NCI-H146 treated with DMSO at 0.1 percent for 48 hours (cell line): Measurements from ENCODE around the gene PLEKHG5.
A peak's percentile ranks its signal among the peaks of the same experiment; 100 is the strongest.
"Not testable (repeated sequence)": the region's sequence is repeated elsewhere in the genome, so short reads cannot be mapped to it uniquely, and the experiment has no call there.

Experiments used
- DNase-seq: peaks from one replicate; lab custom pipeline; 2025; ENCODE audit not compliant: unreplicated experiment; lab: John Stamatoyannopoulos, UW

Gene PLEKHG5

DNA sequence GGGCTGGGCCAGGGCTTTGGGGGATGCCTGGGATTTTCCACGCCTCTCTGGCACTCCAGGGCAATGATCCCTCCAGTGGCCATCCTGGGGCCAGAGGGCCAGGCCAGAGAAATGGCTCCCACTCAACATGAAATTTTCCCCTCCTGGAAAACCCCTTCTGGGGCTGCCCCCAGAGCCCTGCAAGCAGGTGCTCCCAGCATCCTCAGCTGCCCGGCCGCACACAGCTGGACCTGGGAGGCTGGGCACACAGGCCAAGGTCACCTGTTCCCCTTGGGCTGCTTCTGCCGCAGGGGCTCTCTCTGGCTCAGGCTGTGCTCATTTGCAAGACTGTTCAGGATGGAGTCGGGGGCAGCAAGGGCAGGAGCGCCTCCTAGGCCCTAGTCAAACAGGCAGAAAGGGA, 63.0 kb downstream of the PLEKHG5 start:
- not testable (repeated sequence) for DNase-seq

DNA sequence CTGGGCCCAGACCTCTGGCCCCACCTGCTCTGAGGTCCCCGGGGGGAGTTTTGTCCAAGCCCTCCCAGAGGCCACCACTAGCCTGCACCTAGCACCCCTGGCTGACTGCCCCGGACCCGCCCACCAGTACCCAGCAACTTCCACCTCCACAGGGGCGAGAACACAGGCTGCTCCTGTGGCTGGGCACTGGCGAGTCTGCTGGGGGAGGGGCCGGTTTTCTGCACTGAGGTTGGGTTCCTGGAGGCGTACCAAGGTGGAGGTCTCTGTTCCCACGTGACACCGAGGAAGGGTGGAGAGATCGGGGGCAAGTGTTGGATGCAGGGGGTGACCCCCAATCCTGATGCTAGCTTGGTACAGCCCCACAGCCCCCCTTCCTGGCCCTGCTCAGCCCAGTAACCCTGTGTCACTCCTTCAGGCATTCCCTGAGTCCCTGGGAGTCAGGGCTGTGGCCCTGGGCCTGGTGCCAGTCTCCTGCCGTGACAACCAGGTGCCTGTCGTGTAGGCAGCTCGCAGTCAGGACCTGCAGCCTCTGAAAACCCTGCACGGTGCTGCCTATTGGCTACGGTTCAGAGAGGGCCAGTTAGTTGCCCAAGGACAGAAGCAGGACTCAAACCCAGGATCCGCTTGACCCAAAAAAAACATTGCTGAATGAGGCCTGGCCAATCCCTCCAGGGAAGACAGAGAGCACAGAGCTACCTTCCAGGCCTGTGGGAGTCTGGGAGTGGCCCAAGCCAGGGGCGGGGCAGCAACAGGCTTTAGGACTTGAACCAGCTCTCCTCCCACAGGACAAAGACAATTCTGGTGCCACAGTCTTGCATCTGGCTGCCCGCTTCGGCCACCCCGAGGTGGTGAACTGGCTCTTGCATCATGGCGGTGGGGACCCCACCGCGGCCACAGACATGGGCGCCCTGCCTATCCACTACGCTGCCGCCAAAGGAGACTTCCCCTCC, 63.8 kb downstream of the PLEKHG5 start:
- no peak for DNase-seq

GRCh38 chr1:6426972-6427350, 64.5 kb downstream of the PLEKHG5 start:
- no peak for DNase-seq

DNA sequence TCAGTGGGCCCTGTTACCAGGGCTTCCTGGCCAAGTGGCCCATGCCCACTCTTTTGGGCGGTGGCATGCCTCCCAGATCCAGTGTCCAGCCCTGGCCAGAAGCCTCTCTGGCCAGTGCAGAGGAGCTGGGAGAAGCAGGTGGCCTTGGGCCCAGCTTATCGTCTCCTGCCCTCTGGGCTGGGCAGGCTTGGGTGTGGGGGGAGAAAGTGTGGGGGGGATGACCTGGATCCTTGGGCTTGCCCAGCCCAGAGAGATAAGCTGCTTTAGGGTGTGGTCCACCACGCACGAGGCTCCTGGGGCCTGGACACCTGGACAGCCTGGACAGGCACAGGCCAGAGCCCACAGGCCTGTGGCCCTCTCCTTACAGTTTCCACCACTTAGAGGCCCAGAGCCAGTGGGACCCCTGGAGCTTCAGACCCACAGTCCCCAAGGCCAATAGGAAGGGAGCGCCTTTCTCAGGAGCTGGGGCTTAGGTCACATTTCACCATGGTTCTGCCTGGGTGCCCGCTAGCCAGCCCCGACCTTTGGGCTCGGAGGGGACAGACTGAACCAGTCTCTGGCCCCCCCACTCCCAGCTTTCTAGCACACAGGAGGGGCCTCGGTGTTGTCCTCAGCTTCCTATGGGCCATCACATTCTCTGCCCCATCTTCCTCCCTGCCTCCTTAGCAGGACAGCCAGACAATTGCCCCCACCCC, 65.0 kb downstream of the PLEKHG5 start:
- no peak for DNase-seq

DNA sequence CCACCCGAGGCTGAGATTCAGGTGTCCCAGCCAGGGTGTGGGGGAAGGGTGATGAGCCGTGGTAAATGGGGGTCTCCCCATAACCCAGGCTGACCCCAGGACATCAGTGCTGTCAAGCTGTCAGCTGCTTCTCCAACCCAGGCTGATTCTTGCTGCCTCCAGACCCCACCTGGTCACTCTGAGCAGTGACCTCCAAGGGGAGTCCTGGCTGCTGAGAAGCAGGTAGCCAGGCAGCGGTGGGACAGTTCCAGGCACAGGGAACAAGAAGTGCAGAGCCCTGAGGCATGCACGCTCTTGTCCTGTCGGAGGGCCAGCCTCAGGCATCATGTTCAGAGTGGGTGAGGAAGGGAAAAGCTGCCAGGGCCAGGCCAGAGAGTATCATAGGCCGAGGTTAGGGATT, 65.8 kb downstream of the PLEKHG5 start:
- no peak for DNase-seq

- no peak for DNase-seq
Measured at GRCh38 chr1:6424619-6425593, 66.6 kb downstream of the PLEKHG5 start, which contains the start of gene ESPN. Gene ESPN, plus strand, starts transcription at chr1:6424776. Its CDS starts 180 bp downstream, at chr1:6424956.

GRCh38 chr1:6424000-6424565, 67.4 kb downstream of the PLEKHG5 start:
- no peak for DNase-seq

- peak; percentile 47 for DNase-seq
Measured at GRCh38 chr1:6423321-6423999, 68.0 kb downstream of the PLEKHG5 start.

GRCh38 chr1:6421266-6421665, 70.2 kb downstream of the PLEKHG5 start:
- DNase-seq: no peak

- no peak for DNase-seq
Measured at GRCh38 chr1:6420454-6421042, 70.9 kb downstream of the PLEKHG5 start.

- DNase-seq: no peak
Measured at GRCh38 chr1:6419804-6420453, 71.5 kb downstream of the PLEKHG5 start, which contains the start of gene HES2. Gene HES2, minus strand, starts transcription at chr1:6419919. Its CDS starts 99 bp downstream, at chr1:6419820.

GRCh38 chr1:6419397-6419803, 72.1 kb downstream of the PLEKHG5 start:
- DNase-seq: no peak

DNA sequence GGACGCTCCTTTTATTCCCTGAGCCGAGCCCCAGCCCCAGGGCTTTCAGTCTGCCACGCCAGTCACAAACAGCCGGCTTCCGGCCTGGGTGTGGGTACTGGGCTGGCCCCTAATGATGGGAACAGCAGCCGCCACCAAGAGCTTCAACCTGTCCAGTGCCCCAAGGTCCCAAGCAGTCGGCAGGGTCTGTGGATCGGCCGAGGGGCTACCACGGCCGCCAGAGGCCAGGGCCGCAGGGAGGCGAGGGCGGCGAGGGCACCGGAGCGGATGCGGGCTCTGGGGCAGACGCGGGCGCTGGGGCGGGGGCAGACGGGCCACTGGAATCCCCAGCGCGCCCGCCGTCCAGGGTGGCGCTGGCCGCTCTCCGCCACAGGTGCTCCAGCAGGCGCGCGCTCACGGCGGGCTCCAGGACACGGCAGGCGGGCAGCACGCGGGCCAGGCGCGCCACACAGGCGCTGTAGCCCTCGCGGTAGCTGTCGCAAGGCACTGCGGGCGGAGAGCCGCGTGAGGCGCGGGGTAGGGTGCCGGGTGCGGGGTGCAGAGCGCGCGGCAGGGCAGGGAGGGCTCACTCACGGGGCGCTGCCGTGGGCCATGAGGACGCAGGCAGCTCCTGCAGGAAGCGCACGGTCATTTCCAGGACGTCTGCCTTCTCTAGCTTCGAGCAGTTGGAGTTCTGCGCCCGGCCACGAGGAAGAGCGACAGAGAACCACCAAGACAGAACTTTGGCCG, 72.6 kb downstream of the PLEKHG5 start:
- no peak for DNase-seq

GRCh38 chr1:6417961-6418667, 73.4 kb downstream of the PLEKHG5 start:
- no peak for DNase-seq
